ENCODE data around the gene NALCN. TPM values are rescaled to one million over a fixed set of nuclear protein-coding genes. Genes with fewer than 3 reads are reported as not detected.

Gene NALCN
- total and polyA plus RNA-seq, 2 of the 8 experiments (the other 6 are each of a cell fraction or from before 2014, with no cell fraction given), result 0.26 to 0.54 TPM

DNA sequence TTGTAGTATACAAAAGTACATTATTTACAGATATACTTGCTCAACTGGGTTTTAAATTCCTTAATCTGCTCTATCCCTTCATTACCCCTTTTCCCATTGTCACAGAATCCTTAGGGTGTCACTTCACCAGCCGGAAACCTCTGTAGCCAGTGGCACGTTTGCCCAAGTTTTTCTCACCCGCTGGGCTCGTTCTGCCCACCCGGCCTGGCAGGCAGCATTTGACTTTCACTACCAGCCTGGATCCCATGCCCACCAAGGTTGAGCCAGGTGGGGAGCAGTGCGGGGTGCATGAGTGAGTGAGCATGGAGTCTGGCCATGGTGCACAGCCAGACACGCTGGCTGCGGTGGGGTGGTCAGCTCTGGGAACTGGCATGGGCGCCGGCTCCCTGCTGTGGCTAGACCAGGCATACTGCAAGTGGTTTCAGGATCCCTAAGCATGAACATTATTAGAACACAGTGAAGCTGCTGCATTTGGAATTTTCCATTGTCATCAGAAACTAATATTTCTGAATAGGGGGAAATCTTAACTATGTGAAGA is 98.3 kb downstream of the NALCN start:
- Histone ChIP-seq H2BK120ac (replicated peaks; ENCODE audit: low read depth, low read length) (no peak overlapping the region), H4K20me1 (replicated peaks in 1 of 2; ENCODE audit: control insufficient read depth in 1 of 2, insufficient read depth in 2 of 2, low read length in 2 of 2) (no peaks in the 10 kb centered on the region), H2BK5ac (ENCODE audit: low read depth, low read length) (no peak overlapping the region), H3K4me3 (ENCODE audit: extremely low read depth in 1 of 4, insufficient read depth in 2 of 4, low read depth in 3 of 4, low read length in 4 of 4) (no peak overlapping the region), H3K18ac (ENCODE audit: extremely low read depth, low read length) (no peak overlapping the region), H3K14ac (ENCODE audit: insufficient read length) (no peak overlapping the region), H2BK20ac (ENCODE audit: low read length) (no peak overlapping the region), H3K4ac (replicated peaks; ENCODE audit: insufficient read length, low read depth, low read length) (no peak overlapping the region), H4K8ac (ENCODE audit: extremely low read depth, insufficient read depth, low read length) (no peak overlapping the region; the same call in 1 of the 2 replicates), H3K79me1 (ENCODE audit: low read depth, low read length) (no peaks in the 10 kb centered on the region), H3K27me3 (replicated peaks in 1 of 4; ENCODE audit: control insufficient read depth in 3 of 4, extremely low read depth in 1 of 4, insufficient read depth in 3 of 4, low read length in 3 of 4) (no peaks in the 10 kb centered on the region), H3K4me1 (replicated peaks in 1 of 4; ENCODE audit: control insufficient read depth in 3 of 4, insufficient read depth in 4 of 4, low read length in 3 of 4) (no peaks in the 10 kb centered on the region), H3K23me2 (ENCODE audit: low read depth, low read length) (no peaks in the 10 kb centered on the region), H3K9me3 (ENCODE audit: insufficient read depth in 2 of 2, low read depth in 1 of 2, low read length in 1 of 2) (no peaks in the 10 kb centered on the region), H3K36me3 (ENCODE audit: control insufficient read depth in 2 of 4, insufficient read depth in 4 of 4, low read length in 3 of 4) (no peaks in the 10 kb centered on the region), H2AFZ (ENCODE audit: low read length) (no peak overlapping the region), H3K79me2 (ENCODE audit: control insufficient read depth in 1 of 2, insufficient read depth in 2 of 2, low read length in 2 of 2) (no peaks in the 10 kb centered on the region), H2BK15ac (ENCODE audit: low read length) (no peak overlapping the region), H2AK5ac (ENCODE audit: low read depth, low read length) (no peak overlapping the region), H3K23ac (ENCODE audit: insufficient read length) (no peak overlapping the region), H2BK12ac (ENCODE audit: low read depth, low read length) (no peak overlapping the region), H3K56ac (replicated peaks; ENCODE audit: insufficient read length, low read depth, low read length) (no peak overlapping the region), H4K91ac (replicated peaks; ENCODE audit: insufficient read length, low read length) (no peak overlapping the region), H3K4me2 (ENCODE audit: insufficient read depth in 1 of 2, low read depth in 2 of 2, low read length in 2 of 2) (no peak overlapping the region), H3K9ac (replicated peaks in 1 of 4; ENCODE audit: extremely low read depth in 1 of 4, low read depth in 3 of 4, low read length in 3 of 4) (no peak overlapping the region), H4K5ac (ENCODE audit: insufficient read length, low read depth, low read length) (no peak overlapping the region), H3K27ac (ENCODE audit: low read depth, low read length) (no peak overlapping the region)
- POLR2A ChIA-PET (ENCODE audit: partially characterized antibody), result no interaction called here
- FAIRE-seq (no peak), DNase-seq (ENCODE audit: low read depth in 1 of 2, low spot score in 2 of 2) (no peak)
- CTCF ChIA-PET (ENCODE audit: partially characterized antibody), result no interaction called here
- 85% methylated on average over 9 of the region's 10 CpGs; no CpG with 5 or more reads in 1 of the 2 experiments for WGBS, 2 experiments (ENCODE audit: extremely low coverage in 1 of 2, insufficient coverage in 1 of 2, insufficient read length in 1 of 2, insufficient replicate concordance in 2 of 2, low coverage in 1 of 2, low lambda C conversion rate in 2 of 2, missing lambda C conversion rate in 1 of 2)
- TF ChIP-seq SUZ12 (IDR thresholded peaks at IDR 0.05; ENCODE audit: low read length), result no peak
- no peak for TF ChIP-seq SP4 (IDR thresholded peaks at IDR 0.05; ENCODE audit: low read length)
- TF ChIP-seq JUN (IDR thresholded peaks at IDR 0.05; ENCODE audit: low read depth, low read length), result no peak
- TF ChIP-seq GABPA (IDR thresholded peaks at IDR 0.05; ENCODE audit: borderline replicate concordance, insufficient read depth, low read length), result no peak
- TF ChIP-seq JUND (IDR thresholded peaks at IDR 0.05; ENCODE audit: low read length), result no peak
- no peak for TF ChIP-seq TEAD4 (IDR thresholded peaks at IDR 0.05; ENCODE audit: low read depth, low read length)
- no peak for TF ChIP-seq BACH1 (IDR thresholded peaks at IDR 0.05; ENCODE audit: low read length)
- no peak for TF ChIP-seq PHF8 (conservative IDR thresholded peaks at IDR 0.05; ENCODE audit: low read depth, low read length)
- TF ChIP-seq KDM1A (IDR thresholded peaks at IDR 0.05; ENCODE audit: borderline replicate concordance, low read length), result no peak
- no peak for TF ChIP-seq BRCA1 (IDR thresholded peaks at IDR 0.05; ENCODE audit: low read depth, low read length)

All from H1 (cell line).